Stimulated activated CD4-positive, alpha-beta T cell treated with anti-CD3 and anti-CD28 coated beads, TNF-alpha, amount 100 ng/mL, for 24 hours (primary cell): Measurements from ENCODE around the gene NANOS3.

Experiments
- DNase-seq, 3 experiments: peaks; one replicate each; pipeline ENCODE4 v3.0.0-alpha.2; 2020; ENCODE audit warnings: low read depth in 3 of 3

NANOS3 gene

DNA sequence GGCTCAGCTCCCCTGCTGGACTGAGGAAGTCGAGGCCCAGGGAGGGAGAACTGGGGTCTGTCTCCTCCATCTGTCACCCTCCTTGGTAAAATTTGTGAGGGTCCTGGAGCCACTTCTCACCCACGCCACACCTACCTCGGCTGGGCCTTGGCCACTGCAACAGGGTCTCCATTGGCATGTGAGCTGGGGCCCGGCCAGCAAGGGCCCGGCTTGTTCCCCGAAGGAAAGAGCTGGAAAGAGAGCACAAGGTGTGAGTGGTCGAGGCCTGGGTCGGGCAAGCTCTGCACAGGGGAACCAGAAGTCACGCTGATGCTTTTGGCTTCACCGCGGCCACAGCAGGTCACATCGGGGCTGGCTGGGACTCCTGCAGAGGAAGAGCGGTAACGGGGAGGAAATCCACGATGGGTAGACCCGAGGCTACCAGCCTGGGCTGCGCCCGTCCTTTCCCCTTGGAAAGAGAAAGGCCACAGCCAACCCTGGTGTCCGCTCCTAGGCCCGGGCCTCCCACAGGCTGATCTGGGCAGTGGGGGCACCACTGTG lies 9.0 kb downstream of the NANOS3 start:
- no peak for DNase-seq

DNA sequence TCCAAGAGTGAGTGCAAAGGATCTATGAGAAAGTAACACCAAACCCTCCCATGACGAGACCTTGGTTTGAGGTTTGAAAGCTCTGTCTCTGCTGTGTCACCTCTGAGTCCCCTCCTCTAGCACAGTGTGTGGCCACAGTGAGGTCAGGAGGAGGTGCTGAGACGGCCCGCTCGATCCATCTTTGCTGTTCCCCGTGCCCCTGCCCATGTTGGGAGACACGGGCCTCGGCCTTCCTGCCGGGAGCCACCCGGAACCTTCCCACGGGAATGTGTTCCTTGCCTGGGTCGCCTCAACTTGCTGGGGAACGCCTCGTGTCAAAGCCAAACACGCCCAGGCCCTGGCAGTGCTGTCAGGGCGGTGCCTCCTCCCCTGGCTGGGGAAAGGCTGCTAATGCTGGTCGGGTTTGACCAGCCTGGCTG lies 10.1 kb downstream of the NANOS3 start:
- no peak for DNase-seq

DNA sequence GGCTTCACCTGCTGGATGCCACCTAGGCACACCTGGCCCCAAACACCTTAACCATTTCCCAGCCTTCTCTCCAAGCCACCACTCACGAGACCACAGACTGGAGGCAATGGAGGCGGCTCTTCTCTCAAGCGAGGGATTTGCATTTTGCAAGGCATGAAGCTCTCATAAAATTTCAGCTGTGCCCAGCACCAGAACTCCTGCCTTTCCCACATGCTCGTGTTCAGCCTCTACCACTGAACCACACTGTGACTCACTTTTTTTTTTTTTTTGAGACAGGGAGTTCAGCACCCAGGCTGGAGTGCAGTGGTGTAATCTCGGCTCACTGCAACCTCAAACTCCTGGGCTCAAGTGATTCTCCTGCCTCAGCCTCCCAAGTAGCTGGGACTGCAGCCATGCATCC lies 10.6 kb downstream of the NANOS3 start:
- DNase-seq = no peak

DNA sequence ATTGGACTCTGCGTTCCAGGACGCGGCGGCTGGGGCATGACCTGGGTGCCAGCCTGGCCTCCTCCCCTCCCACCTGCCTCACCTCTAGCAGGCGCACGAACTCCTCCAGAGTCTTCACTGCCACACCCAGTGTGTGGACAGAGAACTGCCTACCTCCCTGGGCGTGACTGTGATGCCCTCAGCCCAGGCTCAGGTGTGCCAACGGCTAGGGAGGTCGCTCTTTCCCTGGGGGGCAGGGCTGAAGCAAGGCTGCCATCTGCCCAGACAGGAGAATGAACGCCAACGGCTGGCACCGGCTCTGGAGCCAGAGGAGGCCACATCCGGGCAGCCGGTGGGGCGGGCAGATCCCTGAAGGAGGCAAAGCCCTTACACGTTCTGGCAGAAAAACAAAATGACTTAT lies 11.3 kb downstream of the NANOS3 start:
- no peak for DNase-seq

DNA sequence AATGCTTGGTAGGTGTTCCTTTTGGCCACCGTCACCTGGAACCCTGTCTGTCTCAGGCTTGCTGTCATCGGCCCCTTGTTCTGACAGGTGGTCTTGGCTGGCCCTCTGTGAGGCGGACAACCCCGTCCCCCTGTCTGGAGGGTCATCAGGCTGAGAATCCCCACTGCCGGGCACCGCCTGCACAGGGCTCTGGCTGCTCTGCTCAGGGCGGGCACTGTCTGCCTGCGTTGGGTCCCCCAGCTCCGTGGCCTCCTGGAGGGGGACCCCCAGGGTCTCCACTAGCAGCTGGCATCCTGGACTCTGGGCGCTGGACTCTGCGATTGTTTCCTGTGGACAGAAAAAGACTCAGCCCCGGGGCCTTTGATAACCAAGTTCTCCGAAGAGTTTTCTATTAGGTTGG lies 13.2 kb downstream of the NANOS3 start:
- no peak for DNase-seq

DNA sequence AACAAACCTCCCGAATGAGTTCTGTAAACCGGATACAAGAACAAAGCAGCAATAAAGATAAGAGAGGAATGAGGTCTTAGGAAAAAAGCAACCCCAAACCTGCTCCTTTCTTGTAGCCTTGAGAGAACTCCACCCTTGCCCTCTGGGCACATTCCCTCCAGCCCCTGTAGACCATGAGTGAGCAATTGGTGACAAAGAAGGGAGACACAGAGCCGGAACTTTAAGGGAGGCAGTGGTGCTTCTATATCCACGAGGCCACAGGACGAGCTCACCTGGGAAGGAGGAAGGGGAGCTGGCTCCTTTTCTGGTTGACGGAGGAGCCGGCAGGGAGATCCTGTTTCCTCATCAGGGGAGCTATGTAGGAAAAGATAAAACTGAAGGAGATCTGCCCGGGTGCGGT lies 15.9 kb downstream of the NANOS3 start:
- no peak for DNase-seq

DNA sequence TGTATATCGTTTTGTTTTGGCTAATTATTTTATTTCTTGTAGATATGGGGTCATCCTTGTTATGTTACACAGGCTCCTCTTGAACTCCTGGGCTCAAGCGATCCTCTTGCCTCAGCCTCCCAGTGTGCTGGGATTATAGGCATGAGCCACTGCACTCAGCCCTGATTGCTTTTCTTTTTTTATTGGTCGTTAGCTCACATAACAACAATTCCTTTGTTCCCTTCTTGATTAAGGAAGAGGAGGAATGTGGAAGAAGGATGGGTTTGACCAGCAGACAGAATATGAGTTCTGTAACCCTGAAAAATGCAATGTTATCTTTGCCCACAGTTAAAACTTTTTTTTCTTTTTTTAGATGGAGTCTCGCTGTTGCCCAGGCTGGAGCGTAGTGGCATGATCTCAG lies 17.6 kb downstream of the NANOS3 start:
- DNase-seq = no peak

DNA sequence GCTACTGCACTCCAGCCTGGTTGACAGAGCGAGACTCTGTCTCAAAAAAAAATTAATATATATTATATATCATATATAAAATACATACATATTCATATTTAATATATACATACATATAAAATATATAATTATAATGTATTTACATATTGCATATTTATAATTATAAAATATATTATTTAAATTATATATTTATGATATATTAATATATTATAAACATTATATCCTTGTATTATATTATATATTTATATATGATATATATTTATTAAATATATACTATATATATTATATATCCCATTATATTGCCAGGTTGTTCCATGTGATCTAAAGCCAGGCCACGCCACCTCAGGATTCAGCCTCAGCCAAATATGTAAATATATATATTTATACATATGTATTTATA lies 19.3 kb downstream of the NANOS3 start:
- DNase-seq = no peak

DNA sequence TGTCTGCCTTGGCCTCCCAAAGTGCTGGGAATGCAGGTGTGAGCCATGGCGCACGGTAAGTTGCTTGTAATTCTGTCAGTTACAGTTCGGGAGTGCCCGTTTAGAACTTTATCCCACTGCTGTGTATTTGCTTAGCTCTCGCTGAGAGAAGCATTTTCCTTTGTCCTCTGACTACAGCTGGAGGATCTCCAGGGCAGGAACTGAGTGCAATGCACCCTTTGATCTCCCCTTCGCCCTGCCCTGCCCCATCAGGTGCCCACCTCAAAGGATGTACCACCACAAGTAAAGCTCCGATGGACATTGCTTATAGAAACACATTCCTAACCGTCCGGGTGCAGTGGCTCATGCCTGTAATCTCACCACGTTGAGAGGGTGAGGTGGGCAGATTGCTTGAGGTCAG lies 22.5 kb downstream of the NANOS3 start:
- DNase-seq = no peak

DNA sequence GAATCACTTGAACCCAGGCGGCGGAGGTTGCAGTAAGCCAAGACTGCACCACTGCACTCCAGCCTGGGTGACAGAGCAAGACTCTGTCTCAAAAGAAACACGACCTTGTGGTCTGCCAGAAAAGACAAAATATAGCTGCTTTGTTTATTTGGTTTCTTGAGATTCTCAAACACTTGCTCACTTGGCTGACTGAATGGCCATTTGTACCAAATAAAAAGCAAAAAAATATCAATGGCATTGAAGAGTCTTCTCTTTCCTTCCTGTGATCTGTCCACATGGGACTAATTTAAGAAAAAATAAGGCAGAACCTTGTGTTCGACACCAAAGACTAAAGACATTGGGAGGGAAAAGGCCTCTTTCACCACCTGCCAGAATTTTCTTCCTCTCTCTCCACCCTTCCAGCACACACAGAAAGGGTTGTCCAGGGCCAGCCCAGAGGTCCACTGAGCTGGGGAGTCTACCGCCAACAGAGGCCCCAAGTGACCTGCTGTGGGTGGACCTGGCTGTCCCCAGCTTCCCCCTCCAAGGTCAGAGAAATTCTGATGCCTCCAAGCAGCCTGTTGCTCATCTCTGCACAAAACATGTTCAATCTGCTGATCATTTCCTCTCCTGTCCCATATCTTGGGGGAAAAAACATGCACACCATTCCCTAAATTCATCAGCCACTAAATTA lies 23.1 kb downstream of the NANOS3 start:
- no peak for DNase-seq

DNA sequence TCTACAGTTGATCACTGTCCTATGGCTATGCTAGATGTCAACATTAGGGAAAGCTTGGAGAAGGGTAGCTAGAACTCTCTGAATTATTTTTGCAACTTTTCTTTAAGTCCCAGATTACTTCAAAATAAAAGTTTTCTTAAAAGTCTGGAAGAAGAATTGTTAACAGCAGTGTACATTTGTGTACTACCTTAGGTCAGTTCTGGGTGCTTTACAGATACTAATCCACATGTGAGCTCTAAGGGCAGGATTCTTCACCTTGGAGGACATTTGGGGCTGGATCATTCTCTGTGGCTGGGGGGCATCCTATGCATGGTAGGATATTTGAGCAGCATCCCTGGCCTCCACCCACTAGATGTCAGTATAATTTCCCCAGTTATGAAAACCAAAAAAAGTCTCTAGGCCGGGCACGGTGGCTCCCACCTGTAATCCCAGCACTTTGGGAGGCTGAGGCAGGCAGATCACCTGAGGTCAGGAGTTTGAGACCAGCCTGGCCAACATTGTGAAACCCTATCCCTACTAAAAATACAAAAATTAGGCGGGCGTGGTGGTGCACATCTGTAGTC lies 26.1 kb downstream of the NANOS3 start:
- no peak for DNase-seq

DNA sequence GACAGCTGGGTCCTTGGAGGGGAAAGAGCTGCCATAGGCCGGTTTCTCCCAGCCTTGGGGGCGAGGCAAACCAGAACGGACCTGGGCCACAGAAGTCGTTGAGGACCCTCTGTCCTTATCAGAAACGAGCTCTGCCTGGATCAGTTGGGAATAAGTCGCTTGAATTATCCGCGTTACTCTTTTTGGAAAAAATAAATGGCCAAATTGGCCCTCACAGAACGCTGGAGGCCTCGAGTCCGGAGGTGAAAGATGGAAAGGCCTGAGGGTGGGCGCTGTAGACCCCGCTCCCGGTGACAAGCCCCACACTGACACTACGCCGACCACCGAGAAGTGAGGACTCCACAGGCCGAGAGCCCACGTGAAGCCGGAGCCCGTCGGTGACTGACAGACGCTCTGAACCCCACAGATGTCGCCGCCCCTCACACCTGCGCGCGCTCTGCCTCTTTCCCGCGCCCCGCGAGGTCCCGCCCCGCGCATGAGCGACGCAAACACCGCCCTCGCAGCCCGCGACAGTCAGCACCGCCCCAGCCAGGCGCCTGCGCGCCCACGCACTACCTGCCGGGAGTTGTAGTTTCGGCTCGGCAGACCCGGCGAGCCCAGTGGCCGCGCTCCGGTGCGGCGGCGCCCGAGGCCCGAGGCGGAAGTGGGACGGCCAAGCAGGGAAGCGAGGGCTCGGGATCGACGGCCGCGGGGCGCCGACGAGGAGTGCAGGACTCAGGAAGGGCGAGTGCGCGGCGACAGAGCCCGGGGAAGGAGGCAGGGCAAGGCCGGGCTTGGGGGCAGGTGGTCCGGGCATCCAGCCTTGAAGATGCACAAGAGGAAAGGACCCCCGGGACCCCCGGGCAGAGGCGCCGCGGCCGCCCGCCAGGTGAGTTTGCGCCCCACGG lies 28.9 kb downstream of the NANOS3 start, which contains the start of the genes BRME1 and CC2D1A:
TSS of gene BRME1 (minus strand) at position 484 of the 887 bp plus-strand sequence. CDS start 1,225 bp downstream, outside the sequence.
TSS of gene CC2D1A (plus strand) at position 568 of the 887 bp plus-strand sequence. CDS start at position 809, 241 bp downstream.
- peak; percentile 92 to 95 (median 95) for DNase-seq

DNA sequence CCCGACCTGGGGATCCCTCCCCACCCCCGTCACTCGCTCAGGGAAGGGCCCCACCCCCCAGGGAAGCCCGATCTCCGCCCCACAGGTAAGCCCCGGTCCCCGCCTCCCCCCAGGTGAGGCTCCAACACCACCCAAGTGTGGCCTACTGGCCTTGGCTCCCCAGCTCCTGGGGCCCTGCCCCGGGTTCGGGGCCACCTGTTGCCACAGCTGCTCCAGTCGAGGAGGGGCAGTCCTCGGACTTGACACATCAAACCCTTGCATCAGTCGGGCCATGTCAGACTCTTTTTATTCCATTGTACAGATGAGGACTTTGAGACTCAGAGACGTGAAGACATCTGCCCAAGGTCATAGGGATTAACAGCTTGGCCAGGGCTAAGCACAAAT lies 29.6 kb downstream of the NANOS3 start:
- peak in 1 of 3 experiments; percentile 21 for DNase-seq

DNA sequence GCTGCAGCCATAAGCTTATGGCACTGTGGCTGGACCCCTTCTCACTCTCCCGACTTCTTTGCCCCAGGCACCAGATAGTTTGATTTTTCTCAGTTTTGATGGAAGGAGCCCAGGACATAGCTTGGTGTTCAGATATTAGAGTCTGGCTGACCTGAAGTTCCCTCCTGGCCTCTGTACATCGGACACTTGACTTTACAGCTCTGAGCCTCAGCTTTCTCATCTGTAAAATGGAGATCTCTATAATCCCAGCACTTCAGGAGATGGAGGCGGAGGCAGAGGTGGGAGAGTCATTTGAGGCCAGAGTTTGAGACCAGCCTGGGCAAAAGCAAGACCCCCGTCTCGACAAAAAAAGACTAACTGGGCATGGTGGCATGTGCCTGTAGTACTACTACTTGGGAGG lies 30.0 kb downstream of the NANOS3 start:
- no peak for DNase-seq

DNA sequence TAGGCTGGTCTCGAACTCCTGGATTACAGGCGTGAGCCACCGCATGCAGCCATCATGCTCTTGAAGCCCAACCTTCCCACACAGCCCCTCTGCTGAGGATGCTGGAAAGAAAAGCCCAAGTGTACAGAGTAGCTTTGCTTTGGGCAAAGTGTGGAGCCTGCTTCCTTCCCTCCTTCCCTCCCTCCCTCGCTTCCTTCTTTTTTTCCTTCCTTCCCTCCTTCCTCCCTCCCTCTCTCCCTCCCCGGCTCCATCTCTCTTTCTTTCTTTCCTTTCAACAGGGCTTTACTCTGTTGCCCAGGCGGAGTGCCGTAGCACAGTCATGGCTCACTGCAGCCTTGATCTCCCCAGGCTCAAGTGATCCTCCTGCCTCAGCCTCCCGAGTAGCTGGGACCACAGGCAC lies 31.7 kb downstream of the NANOS3 start:
- DNase-seq = no peak

DNA sequence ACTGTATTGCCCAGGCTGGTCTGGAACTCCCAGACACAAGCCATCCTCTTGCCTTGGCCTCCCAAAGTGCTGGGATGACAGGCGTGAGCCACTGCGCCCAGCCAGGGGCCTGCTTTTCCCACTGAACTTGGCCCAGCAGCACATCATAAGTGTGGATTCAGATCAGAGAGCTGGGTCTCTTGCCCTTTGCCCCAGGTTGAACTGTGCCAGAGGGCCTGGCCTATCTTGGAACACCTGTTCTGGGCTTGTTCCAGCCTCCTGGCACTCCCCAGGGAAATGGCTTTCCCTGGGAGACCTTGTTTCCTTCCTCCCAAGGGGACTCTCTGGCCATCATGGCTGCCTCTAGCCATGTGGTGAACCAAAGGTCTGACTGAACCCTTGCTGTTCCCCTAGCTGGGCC lies 32.5 kb downstream of the NANOS3 start:
- DNase-seq = no peak

DNA sequence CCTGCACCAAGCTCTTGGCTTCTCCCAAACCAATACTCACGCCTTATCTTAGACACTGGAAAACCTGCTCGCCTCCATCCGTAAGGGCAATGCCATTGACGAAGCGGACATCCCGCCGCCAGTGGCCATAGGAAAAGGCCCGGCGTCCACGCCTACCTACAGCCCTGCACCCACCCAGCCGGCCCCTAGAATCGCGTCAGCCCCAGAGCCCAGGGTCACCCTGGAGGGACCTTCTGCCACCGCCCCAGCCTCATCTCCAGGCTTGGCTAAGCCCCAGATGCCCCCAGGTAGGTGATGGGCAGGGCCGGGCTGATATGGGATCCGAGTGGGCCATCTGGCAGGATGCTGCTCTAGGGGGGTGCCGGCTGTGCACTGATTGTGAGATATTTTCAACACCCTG lies 36.4 kb downstream of the NANOS3 start:
- DNase-seq = no peak

DNA sequence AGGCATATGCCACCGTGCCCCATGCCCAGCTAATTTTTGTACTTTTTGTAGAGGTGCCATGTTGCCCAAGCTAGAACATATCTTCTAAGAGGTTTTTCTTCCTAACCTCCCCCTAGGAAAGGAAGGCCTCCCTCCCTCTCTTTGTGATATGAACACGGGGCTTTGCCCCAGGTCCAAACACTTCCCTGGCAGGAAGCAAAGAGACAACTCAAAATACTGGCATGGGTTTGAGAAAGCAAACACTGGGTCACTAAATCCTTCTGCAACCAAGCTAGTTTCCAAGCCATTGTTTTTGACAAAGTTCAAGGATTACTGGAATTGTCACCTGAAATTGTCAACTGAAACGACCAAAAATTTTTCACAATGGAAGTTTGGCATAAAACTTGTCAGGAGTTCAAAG lies 37.8 kb downstream of the NANOS3 start:
- DNase-seq = no peak

DNA sequence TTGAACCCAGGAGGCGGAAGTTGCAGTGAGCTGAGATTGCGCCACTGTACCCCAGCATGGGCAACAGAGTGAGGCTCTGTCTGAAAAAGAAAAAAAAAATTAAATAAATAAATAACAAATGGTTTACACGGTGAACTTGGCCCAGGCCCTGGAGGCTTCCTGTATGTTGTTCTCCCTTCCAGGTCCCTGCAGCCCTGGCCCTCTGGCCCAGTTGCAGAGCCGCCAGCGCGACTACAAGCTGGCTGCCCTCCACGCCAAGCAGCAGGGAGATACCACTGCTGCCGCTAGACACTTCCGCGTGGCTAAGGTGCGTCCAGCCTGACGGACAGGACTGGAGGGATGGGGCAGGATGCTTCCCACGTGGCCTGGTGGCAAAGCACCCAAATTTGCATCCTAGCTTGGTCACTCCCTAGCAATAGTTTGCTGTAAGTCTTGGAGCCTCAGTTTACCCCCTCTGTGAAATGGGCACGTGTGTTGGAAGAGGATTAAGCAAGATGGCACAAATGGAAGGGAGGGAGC lies 41.0 kb downstream of the NANOS3 start:
- no peak for DNase-seq

DNA sequence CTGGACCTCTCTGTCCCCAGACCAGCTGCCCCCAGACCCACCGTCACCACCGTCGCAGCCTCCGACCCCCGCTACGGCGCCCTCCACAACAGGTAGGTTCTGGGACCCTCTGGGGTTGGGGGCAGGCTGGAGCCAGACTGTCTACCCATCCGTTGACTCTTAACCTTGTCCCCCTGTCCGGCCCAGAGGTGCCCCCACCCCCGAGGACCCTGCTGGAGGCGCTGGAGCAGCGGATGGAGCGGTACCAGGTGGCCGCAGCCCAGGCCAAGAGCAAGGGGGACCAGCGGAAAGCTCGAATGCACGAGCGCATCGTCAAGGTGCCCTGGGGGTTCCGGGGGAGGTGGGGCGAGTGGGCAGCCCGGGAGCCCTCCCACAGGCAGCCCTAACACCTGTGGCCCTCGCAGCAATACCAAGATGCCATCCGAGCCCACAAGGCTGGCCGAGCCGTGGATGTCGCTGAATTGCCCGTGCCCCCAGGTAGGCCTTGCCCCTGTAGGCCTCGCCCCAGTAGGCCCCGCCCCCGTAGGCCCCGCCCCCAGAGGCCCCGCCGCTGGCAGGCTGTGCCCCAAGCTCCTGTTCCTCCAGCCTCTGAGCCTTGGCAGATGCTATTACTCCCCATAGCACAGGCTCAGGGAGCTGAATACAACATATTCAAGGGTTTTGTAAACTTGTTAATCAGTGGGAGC lies 41.9 kb downstream of the NANOS3 start:
- DNase-seq = no peak

DNA sequence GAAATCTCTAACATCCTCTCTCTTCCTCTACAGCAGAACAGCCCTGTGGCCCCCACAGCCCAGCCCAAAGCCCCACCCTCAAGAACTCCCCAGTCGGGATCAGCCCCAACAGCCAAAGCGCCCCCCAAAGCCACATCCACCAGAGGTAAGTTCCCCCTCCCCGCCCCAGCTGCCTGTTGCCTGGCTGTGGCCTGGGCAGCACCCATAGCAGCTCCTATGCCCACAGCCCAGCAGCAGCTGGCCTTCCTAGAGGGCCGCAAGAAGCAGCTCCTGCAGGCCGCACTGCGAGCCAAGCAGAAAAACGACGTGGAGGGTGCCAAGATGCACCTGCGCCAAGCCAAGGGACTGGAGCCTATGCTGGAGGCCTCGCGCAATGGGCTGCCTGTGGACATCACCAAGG lies 43.6 kb downstream of the NANOS3 start:
- DNase-seq = no peak
